Adrenal gland (tissue), 5 donors: ENCODE results near the gene HCFC1.

Experiments used
- POLR2A ChIP-seq, 2 donors: fragments of 450-650 bp; IDR thresholded peaks; one replicate each; pipeline ENCODE4 v1.6.1; 2017; ENCODE audit warnings: antibody characterized with exemption in 2 of 2, mild to moderate bottlenecking in 2 of 2, moderate library complexity in 1 of 2
- TF ChIP-seq, protein P1 (sequence below), 6 experiments: fragments of 450-650 bp in 4 of 6; fragments of 200-600 bp in 2 of 6; sonication (generic) in 1 of 6; IDR thresholded peaks; 1 replicate in 5 of 6; 2 replicates in 1 of 6; pipeline versions ENCODE4 v1.5.1 to v1.8.0; 2016 to 2021; ENCODE audit warnings: antibody characterized with exemption in 6 of 6, mild to moderate bottlenecking in 2 of 6, moderate library complexity in 1 of 6
- donor health status: DM: no; HTN: no; CAD: no.

DNA sequence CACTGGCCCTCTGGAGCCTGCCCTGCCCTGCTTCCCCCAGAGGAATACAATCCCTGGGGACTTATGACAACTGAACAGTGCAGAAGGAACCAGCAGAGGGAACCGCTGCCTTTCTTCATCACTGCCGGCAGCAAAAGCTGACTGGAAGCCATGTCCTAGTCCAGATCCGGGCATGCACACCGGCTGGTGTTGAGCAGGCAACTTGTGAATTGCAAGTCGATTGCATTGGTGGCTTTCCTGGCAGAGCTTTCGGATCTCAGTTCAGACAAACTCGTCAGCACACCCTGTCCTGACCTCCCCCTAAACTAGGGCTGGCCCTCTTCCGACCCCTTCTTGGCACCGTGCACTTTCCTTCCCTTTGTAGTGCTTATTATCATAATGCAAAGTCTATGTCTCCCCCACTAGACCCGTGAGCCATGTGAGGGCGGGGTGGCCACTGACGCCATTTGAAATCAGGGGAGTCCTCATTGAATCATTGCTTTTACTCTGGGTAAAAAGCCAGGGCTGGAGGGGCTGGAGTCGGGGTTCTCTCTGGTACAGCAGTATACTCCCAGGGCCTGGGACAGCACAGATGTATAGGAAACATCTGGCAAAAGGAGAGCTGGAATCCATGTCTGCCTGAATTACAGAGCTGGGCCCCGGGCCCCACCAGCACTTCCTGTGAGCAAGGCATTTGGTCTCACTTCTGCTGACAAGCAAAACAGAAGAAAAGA is 47.3 kb downstream of the HCFC1 start:
- TF ChIP-seq, protein P1, sequence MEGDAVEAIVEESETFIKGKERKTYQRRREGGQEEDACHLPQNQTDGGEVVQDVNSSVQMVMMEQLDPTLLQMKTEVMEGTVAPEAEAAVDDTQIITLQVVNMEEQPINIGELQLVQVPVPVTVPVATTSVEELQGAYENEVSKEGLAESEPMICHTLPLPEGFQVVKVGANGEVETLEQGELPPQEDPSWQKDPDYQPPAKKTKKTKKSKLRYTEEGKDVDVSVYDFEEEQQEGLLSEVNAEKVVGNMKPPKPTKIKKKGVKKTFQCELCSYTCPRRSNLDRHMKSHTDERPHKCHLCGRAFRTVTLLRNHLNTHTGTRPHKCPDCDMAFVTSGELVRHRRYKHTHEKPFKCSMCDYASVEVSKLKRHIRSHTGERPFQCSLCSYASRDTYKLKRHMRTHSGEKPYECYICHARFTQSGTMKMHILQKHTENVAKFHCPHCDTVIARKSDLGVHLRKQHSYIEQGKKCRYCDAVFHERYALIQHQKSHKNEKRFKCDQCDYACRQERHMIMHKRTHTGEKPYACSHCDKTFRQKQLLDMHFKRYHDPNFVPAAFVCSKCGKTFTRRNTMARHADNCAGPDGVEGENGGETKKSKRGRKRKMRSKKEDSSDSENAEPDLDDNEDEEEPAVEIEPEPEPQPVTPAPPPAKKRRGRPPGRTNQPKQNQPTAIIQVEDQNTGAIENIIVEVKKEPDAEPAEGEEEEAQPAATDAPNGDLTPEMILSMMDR (IDR thresholded peaks at IDR 0.05): peak in 5 of 6 experiments; percentile 21 to 43 (median 31)
- TF ChIP-seq POLR2A (IDR thresholded peaks at IDR 0.05): no peak
